ENCODE measurements around the gene CDH22. TPM values are rescaled to one million over a fixed set of nuclear protein-coding genes. Genes with fewer than 3 reads are reported as not detected.

The CDH22 gene
- total RNA-seq, 1 experiment from 2014 or later: not detected

DNA sequence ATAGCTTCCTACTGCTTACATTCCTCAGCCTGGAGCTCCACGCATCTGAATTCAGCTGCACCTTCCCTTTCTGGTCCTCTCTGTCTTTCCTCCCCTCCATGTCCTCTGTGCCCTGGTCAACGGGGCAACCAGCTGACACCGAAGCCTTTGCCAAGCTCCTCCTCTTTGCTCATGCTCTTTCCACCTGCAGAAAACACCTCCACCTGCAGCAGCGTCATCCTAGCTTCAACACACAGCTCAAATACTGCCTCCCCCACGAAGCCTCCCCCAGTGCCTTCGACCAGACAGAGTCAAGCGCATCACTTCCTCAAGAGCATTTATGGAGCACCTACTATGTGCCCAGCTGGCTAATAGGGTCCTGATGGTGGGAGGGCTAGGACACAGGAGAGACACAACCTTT is 9.2 kb downstream of the CDH22 start:
- intact Hi-C loops (cut with micrococcal nuclease; ENCODE audit: unreplicated experiment): no loop called here
- no peak for TF ChIP-seq EZH2 (IDR thresholded peaks at IDR 0.05; ENCODE audit: borderline replicate concordance, low read depth, low read length, poor library complexity, severe bottlenecking)
- TF ChIP-seq, protein P1, sequence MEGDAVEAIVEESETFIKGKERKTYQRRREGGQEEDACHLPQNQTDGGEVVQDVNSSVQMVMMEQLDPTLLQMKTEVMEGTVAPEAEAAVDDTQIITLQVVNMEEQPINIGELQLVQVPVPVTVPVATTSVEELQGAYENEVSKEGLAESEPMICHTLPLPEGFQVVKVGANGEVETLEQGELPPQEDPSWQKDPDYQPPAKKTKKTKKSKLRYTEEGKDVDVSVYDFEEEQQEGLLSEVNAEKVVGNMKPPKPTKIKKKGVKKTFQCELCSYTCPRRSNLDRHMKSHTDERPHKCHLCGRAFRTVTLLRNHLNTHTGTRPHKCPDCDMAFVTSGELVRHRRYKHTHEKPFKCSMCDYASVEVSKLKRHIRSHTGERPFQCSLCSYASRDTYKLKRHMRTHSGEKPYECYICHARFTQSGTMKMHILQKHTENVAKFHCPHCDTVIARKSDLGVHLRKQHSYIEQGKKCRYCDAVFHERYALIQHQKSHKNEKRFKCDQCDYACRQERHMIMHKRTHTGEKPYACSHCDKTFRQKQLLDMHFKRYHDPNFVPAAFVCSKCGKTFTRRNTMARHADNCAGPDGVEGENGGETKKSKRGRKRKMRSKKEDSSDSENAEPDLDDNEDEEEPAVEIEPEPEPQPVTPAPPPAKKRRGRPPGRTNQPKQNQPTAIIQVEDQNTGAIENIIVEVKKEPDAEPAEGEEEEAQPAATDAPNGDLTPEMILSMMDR (conservative IDR thresholded peaks at IDR 0.05; ENCODE audit: low read depth, low read length): no peak
- no peak for DNase-seq (ENCODE audit: low spot score)
- no TSS peak for BruUV-seq (replicated peaks)
- no peak overlapping the region for H3K4me3 ChIP-seq (ENCODE audit: low read depth, low read length, poor library complexity, severe bottlenecking)
- peaks cover 80% of the 10 kb centered on the region for H3K27me3 ChIP-seq (replicated peaks; ENCODE audit: insufficient read depth, low read depth, low read length, poor library complexity)
- H3K36me3 ChIP-seq (ENCODE audit: insufficient read depth, low read length, poor library complexity, severe bottlenecking): no peaks in the 10 kb centered on the region
- no peak overlapping the region for H3K27ac ChIP-seq (ENCODE audit: low read depth, low read length, poor library complexity, severe bottlenecking)
- POLR2A ChIA-PET (ENCODE audit: low non-redundant PET): interaction anchor here (1.0 kb wide), 1 partner anchor 790 kb away, joined by 4 read pairs; no protein-coding TSS in a partner anchor
- no peaks in the 10 kb centered on the region for H3K4me1 ChIP-seq (ENCODE audit: insufficient read depth, low read length, poor library complexity, severe bottlenecking)
- CTCF ChIA-PET: no interaction called here
- H3K9me3 ChIP-seq (ENCODE audit: low read depth, low read length, poor library complexity, severe bottlenecking): no peaks in the 10 kb centered on the region

GRCh38 chr20:46298374-46298773 is 9.9 kb downstream of the CDH22 start:
- H3K27me3 ChIP-seq (replicated peaks; ENCODE audit: insufficient read depth, low read depth, low read length, poor library complexity): peaks cover 78% of the 10 kb centered on the region
- CTCF ChIA-PET: no interaction called here
- H3K27ac ChIP-seq (ENCODE audit: low read depth, low read length, poor library complexity, severe bottlenecking): no peak overlapping the region
- no TSS peak for BruUV-seq (replicated peaks)
- POLR2A ChIA-PET (ENCODE audit: low non-redundant PET): interaction anchor here (1.0 kb wide), 1 partner anchor 791 kb away, joined by 4 read pairs; no protein-coding TSS in a partner anchor
- H3K36me3 ChIP-seq (ENCODE audit: insufficient read depth, low read length, poor library complexity, severe bottlenecking): no peaks in the 10 kb centered on the region
- H3K4me3 ChIP-seq (ENCODE audit: low read depth, low read length, poor library complexity, severe bottlenecking): no peak overlapping the region
- intact Hi-C loops (cut with micrococcal nuclease; ENCODE audit: unreplicated experiment): no loop called here
- no peak for DNase-seq (ENCODE audit: low spot score)
- TF ChIP-seq, protein P1 (conservative IDR thresholded peaks at IDR 0.05; ENCODE audit: low read depth, low read length): no peak
- TF ChIP-seq EZH2 (IDR thresholded peaks at IDR 0.05; ENCODE audit: borderline replicate concordance, low read depth, low read length, poor library complexity, severe bottlenecking): no peak
- no peaks in the 10 kb centered on the region for H3K4me1 ChIP-seq (ENCODE audit: insufficient read depth, low read length, poor library complexity, severe bottlenecking)
- no peaks in the 10 kb centered on the region for H3K9me3 ChIP-seq (ENCODE audit: low read depth, low read length, poor library complexity, severe bottlenecking)

DNA sequence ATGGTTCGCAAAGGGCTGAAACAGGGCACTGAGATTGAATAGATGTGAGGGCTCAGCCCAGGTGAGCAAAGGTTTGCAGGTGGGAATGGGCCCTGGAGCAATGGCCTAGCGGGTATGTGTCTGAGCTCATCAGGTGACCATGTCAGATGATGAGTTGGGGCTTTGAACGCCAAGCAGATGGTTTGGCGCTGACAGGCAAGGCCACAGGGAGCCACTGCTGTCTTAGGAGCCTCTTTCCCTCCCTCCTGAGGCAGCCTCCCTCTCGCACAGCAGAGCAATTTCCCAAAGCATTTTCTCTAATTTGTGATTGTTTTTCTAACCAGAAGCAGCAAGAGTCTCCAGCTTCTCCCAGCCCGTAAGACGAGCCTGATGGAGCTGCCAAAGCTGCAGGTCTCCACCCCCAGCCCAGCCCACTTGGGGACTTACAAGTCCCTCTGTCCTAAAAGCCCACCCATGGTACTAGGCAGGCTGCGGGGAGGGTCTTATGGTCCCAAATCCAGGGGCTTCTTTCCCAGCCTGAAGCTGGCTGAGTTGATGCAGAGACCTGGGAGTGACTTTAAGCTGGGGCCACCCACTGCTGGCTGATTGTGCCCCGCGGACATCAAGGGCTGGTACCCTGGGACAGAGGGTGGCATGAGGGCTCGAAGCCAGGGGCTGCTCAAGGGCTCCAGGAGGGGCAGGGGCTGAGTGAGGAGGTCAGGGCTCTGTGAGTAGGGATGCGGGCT is 11.6 kb downstream of the CDH22 start:
- TF ChIP-seq, protein P1 (conservative IDR thresholded peaks at IDR 0.05; ENCODE audit: low read depth, low read length): no peak
- TF ChIP-seq EZH2 (IDR thresholded peaks at IDR 0.05; ENCODE audit: borderline replicate concordance, low read depth, low read length, poor library complexity, severe bottlenecking): no peak
- Histone ChIP-seq H3K27ac (ENCODE audit: low read depth, low read length, poor library complexity, severe bottlenecking) (no peak overlapping the region), H3K36me3 (ENCODE audit: insufficient read depth, low read length, poor library complexity, severe bottlenecking) (no peaks in the 10 kb centered on the region), H3K4me3 (ENCODE audit: low read depth, low read length, poor library complexity, severe bottlenecking) (no peak overlapping the region), H3K27me3 (replicated peaks; ENCODE audit: insufficient read depth, low read depth, low read length, poor library complexity) (peaks cover 71% of the 10 kb centered on the region), H3K4me1 (ENCODE audit: insufficient read depth, low read length, poor library complexity, severe bottlenecking) (no peaks in the 10 kb centered on the region), H3K9me3 (ENCODE audit: low read depth, low read length, poor library complexity, severe bottlenecking) (no peaks in the 10 kb centered on the region)
- intact Hi-C loops (cut with micrococcal nuclease; ENCODE audit: unreplicated experiment): no loop called here
- no TSS peak for BruUV-seq (replicated peaks)
- POLR2A ChIA-PET (ENCODE audit: low non-redundant PET): interaction anchor here (0.6 kb wide), 1 partner anchor 67 kb away, joined by 6 read pairs; no protein-coding TSS in a partner anchor
- CTCF ChIA-PET: no interaction called here
- DNase-seq (ENCODE audit: low spot score): no peak

All from A673 (cell line).